ENCODE results near the gene PITHD1.

The PITHD1 gene

GRCh38 chr1:23827717-23828116, 49.5 kb downstream of the PITHD1 start:
- no peak for TF ChIP-seq TAF1 (IDR thresholded peaks at IDR 0.05; ENCODE audit: low read depth)
- no peak for TF ChIP-seq EGR1 (IDR thresholded peaks at IDR 0.05)
- TF ChIP-seq NFIC (IDR thresholded peaks at IDR 0.05), result no peak
- no peak for TF ChIP-seq YY1 (IDR thresholded peaks at IDR 0.05; ENCODE audit: low read depth)
- no peak for TF ChIP-seq MAX (IDR thresholded peaks at IDR 0.05)
- TF ChIP-seq TCF12 (IDR thresholded peaks at IDR 0.05; ENCODE audit: low read depth), result no peak
- no peak for TF ChIP-seq ZBTB7A (IDR thresholded peaks at IDR 0.05; ENCODE audit: low read depth)

- TF ChIP-seq EP300 (IDR thresholded peaks at IDR 0.05; ENCODE audit: borderline replicate concordance) (no peak), YY1 (IDR thresholded peaks at IDR 0.05; ENCODE audit: low read depth) (no peak), CREB1 (IDR thresholded peaks at IDR 0.05; ENCODE audit: low read depth) (no peak), EGR1 (IDR thresholded peaks at IDR 0.05) (no peak), TCF12 (IDR thresholded peaks at IDR 0.05; ENCODE audit: low read depth) (no peak), TEAD4 (IDR thresholded peaks at IDR 0.05) (no peak), MAX (IDR thresholded peaks at IDR 0.05) (no peak), ZBTB7A (IDR thresholded peaks at IDR 0.05; ENCODE audit: low read depth) (no peak), FOXM1 (IDR thresholded peaks at IDR 0.05; ENCODE audit: borderline replicate concordance, low read depth) (no peak), TAF1 (IDR thresholded peaks at IDR 0.05; ENCODE audit: low read depth) (no peak), USF1 (IDR thresholded peaks at IDR 0.05) (no peak), RAD21 (IDR thresholded peaks at IDR 0.05; ENCODE audit: low read depth) (no peak), NFIC (IDR thresholded peaks at IDR 0.05) (no peak), REST (IDR thresholded peaks at IDR 0.05; ENCODE audit: low read depth) (no peak), CEBPB (IDR thresholded peaks at IDR 0.05) (no peak)
These were observed 57.8 kb downstream of the PITHD1 start for GRCh38 chr1:23836037-23836436.

Data from Ishikawa (cell line).